Measurements from ENCODE around the gene ZSCAN5C. TPM values are rescaled to one million over a fixed set of nuclear protein-coding genes. Genes with fewer than 3 reads are reported as not detected.
"Not testable (repeated sequence)": the region's sequence is repeated elsewhere in the genome, so short reads cannot be mapped to it uniquely, and the experiment has no call there.

ZSCAN5C gene
- total RNA-seq, 1 experiment from 2014 or later, result not detected

- no peak for TF ChIP-seq CTCF (IDR thresholded peaks at IDR 0.05; ENCODE audit: unreplicated experiment)
- Mint-ChIP-seq H3K27me3 (ENCODE audit: insufficient read depth, unreplicated experiment) (no peaks in the 10 kb centered on the region), H3K4me1 (ENCODE audit: insufficient read depth, unreplicated experiment) (no peaks in the 10 kb centered on the region), H3K27ac (ENCODE audit: low read depth, unreplicated experiment) (no peak overlapping the region), H3K9me3 (ENCODE audit: unreplicated experiment) (peaks cover 8% of the 10 kb centered on the region), H3K36me3 (ENCODE audit: insufficient read depth, unreplicated experiment) (no peaks in the 10 kb centered on the region), H3K4me3 (ENCODE audit: unreplicated experiment) (no peak overlapping the region)
- ChIA-PET CTCF (no interaction called here), POLR2A (interaction anchor here (0.6 kb wide), 1 partner anchor 768 kb away, joined by 3 read pairs; no protein-coding TSS in a partner anchor)
- DNase-seq (ENCODE audit: unreplicated experiment), result no peak
- no TSS peak for BruUV-seq (replicated peaks)
- intact Hi-C loops (cut with micrococcal nuclease), result no loop called here
Observed at GRCh38 chr19:56245121-56245740, 43.2 kb downstream of the ZSCAN5C start.

- H3K4me3 Mint-ChIP-seq (ENCODE audit: unreplicated experiment); BruUV-seq (replicated peaks); H3K4me1 Mint-ChIP-seq (ENCODE audit: insufficient read depth, unreplicated experiment); DNase-seq (ENCODE audit: unreplicated experiment); POLR2A ChIA-PET; H3K9me3 Mint-ChIP-seq (ENCODE audit: unreplicated experiment); H3K27me3 Mint-ChIP-seq (ENCODE audit: insufficient read depth, unreplicated experiment); intact Hi-C loops (cut with micrococcal nuclease); CTCF ChIA-PET; H3K27ac Mint-ChIP-seq (ENCODE audit: low read depth, unreplicated experiment); H3K36me3 Mint-ChIP-seq (ENCODE audit: insufficient read depth, unreplicated experiment): not testable (repeated sequence)
Observed at GRCh38 chr19:56245764-56246163, 43.7 kb downstream of the ZSCAN5C start.

- DNase-seq (ENCODE audit: unreplicated experiment); H3K9me3 Mint-ChIP-seq (ENCODE audit: unreplicated experiment); H3K27me3 Mint-ChIP-seq (ENCODE audit: insufficient read depth, unreplicated experiment); H3K4me1 Mint-ChIP-seq (ENCODE audit: insufficient read depth, unreplicated experiment); H3K27ac Mint-ChIP-seq (ENCODE audit: low read depth, unreplicated experiment); intact Hi-C loops (cut with micrococcal nuclease); H3K36me3 Mint-ChIP-seq (ENCODE audit: insufficient read depth, unreplicated experiment); H3K4me3 Mint-ChIP-seq (ENCODE audit: unreplicated experiment); BruUV-seq (replicated peaks): not testable (repeated sequence)
- CTCF ChIA-PET, result interaction anchor here (1.0 to 2.0 kb wide), 2 partner anchors 84 to 85 kb away, joined by 4 to 12 read pairs; no protein-coding TSS in a partner anchor
- POLR2A ChIA-PET, result interaction anchor here (0.6 kb wide), 1 partner anchor 50 kb away, joined by 3 read pairs; no protein-coding TSS in a partner anchor
Observed at GRCh38 chr19:56248736-56249338, 46.8 kb downstream of the ZSCAN5C start.

- H3K9me3 Mint-ChIP-seq (ENCODE audit: unreplicated experiment), result no peaks in the 10 kb centered on the region
- no peaks in the 10 kb centered on the region for H3K27me3 Mint-ChIP-seq (ENCODE audit: insufficient read depth, unreplicated experiment)
- no peaks in the 10 kb centered on the region for H3K36me3 Mint-ChIP-seq (ENCODE audit: insufficient read depth, unreplicated experiment)
- no peak overlapping the region for H3K27ac Mint-ChIP-seq (ENCODE audit: low read depth, unreplicated experiment)
- POLR2A ChIA-PET, result interaction anchor here (0.7 to 1.9 kb wide), 8 partner anchors 19 to 177 kb away, joined by 3 to 8 read pairs (median 4); partner anchors contain the start of gene ZNF444
- CTCF ChIA-PET, result interaction anchor here (0.5 to 7.1 kb wide), 58 partner anchors 9 to 1575 kb away, joined by 3 to 168 read pairs (median 4); partner anchors contain the start of genes ZSCAN5A and ZSCAN5B
- DNase-seq (ENCODE audit: unreplicated experiment), result peak; percentile 54
- intact Hi-C loops (cut with micrococcal nuclease), result loop anchor here (1.0 to 5.0 kb wide), 3 partner anchors 80 to 176 kb away; no protein-coding TSS in a partner anchor
- no TSS peak for BruUV-seq (replicated peaks)
- TF ChIP-seq CTCF (IDR thresholded peaks at IDR 0.05; ENCODE audit: unreplicated experiment), result peak; percentile 72
- no peaks in the 10 kb centered on the region for H3K4me1 Mint-ChIP-seq (ENCODE audit: insufficient read depth, unreplicated experiment)
- H3K4me3 Mint-ChIP-seq (ENCODE audit: unreplicated experiment), result no peak overlapping the region
Observed at GRCh38 chr19:56252699-56253422, 50.8 kb downstream of the ZSCAN5C start.

All from MCF 10A (cell line).